ENCODE results near the gene CEP192. TPM values are rescaled to one million over a fixed set of nuclear protein-coding genes. Genes with fewer than 3 reads are reported as not detected.

The CEP192 gene
- total and polyA plus RNA-seq, 2 of the 13 experiments (the other 11 are each of a cell fraction or from before 2014, with no cell fraction given), result 15.3 to 24.7 TPM

DNA sequence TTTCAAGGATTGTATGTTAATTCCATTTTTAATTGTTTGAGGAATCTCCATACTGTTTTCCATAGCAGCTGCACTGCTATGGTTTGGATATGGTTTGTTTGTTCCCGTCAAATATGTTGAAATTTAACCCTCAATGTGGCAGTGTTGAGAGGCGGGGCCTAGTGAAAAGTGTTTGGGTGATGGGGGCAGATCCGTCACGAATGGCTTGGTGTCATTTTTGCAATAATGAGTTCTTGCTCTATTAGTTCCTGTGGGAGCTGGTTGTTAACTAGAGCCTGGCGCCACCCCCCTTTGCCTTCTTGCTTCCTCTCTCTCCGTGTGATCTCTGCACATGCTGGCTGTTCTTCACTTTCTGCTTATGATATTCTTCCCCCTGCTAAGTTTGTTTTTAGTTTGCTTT is 156.0 kb downstream of the CEP192 start:
- FAIRE-seq, result peak; percentile 57
- CTCF ChIA-PET (ENCODE audit: low intra/inter-chr PET ratio, low total read pairs), result no interaction called here
- WGBS (ENCODE audit: low lambda C conversion rate), result 8% methylated on average over 6 of the region's 6 CpGs
- TF ChIP-seq SOX13 (IDR thresholded peaks at IDR 0.05), result no peak
- TF ChIP-seq SOX13 (CRISPR knock-in tag; conservative IDR thresholded peaks at IDR 0.05 in 1 of 2, IDR thresholded peaks at IDR 0.05 in 1 of 2), result peak in 1 of 2 experiments; percentile 51; a peak in 2 of 4 replicates
- peak; percentile 63; the same call in 1 of the 2 replicates for TF ChIP-seq SIX1 (CRISPR knock-in tag; IDR thresholded peaks at IDR 0.05; ENCODE audit: borderline replicate concordance)
- TF ChIP-seq CEBPB (IDR thresholded peaks at IDR 0.05; ENCODE audit: borderline replicate concordance, low read depth, low read length), result peak; percentile 15; the same call in 1 of the 2 replicates
- peak; percentile 41; the same call in 1 of the 2 replicates for TF ChIP-seq ETV5 (CRISPR knock-in tag; IDR thresholded peaks at IDR 0.05; ENCODE audit: borderline replicate concordance)
- no peak for TF ChIP-seq ZNF83 (CRISPR knock-in tag; IDR thresholded peaks at IDR 0.05; ENCODE audit: borderline replicate concordance)
- TF ChIP-seq, protein P1, sequence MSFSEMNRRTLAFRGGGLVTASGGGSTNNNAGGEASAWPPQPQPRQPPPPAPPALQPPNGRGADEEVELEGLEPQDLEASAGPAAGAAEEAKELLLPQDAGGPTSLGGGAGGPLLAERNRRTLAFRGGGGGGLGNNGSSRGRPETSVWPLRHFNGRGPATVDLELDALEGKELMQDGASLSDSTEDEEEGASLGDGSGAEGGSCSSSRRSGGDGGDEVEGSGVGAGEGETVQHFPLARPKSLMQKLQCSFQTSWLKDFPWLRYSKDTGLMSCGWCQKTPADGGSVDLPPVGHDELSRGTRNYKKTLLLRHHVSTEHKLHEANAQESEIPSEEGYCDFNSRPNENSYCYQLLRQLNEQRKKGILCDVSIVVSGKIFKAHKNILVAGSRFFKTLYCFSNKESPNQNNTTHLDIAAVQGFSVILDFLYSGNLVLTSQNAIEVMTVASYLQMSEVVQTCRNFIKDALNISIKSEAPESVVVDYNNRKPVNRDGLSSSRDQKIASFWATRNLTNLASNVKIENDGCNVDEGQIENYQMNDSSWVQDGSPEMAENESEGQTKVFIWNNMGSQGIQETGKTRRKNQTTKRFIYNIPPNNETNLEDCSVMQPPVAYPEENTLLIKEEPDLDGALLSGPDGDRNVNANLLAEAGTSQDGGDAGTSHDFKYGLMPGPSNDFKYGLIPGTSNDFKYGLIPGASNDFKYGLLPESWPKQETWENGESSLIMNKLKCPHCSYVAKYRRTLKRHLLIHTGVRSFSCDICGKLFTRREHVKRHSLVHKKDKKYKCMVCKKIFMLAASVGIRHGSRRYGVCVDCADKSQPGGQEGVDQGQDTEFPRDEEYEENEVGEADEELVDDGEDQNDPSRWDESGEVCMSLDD (CRISPR knock-in tag; IDR thresholded peaks at IDR 0.05; ENCODE audit: borderline replicate concordance), result no peak
- peak; percentile 69 for TF ChIP-seq FOXA3 (CRISPR knock-in tag; IDR thresholded peaks at IDR 0.05)
- TF ChIP-seq, protein P2, sequence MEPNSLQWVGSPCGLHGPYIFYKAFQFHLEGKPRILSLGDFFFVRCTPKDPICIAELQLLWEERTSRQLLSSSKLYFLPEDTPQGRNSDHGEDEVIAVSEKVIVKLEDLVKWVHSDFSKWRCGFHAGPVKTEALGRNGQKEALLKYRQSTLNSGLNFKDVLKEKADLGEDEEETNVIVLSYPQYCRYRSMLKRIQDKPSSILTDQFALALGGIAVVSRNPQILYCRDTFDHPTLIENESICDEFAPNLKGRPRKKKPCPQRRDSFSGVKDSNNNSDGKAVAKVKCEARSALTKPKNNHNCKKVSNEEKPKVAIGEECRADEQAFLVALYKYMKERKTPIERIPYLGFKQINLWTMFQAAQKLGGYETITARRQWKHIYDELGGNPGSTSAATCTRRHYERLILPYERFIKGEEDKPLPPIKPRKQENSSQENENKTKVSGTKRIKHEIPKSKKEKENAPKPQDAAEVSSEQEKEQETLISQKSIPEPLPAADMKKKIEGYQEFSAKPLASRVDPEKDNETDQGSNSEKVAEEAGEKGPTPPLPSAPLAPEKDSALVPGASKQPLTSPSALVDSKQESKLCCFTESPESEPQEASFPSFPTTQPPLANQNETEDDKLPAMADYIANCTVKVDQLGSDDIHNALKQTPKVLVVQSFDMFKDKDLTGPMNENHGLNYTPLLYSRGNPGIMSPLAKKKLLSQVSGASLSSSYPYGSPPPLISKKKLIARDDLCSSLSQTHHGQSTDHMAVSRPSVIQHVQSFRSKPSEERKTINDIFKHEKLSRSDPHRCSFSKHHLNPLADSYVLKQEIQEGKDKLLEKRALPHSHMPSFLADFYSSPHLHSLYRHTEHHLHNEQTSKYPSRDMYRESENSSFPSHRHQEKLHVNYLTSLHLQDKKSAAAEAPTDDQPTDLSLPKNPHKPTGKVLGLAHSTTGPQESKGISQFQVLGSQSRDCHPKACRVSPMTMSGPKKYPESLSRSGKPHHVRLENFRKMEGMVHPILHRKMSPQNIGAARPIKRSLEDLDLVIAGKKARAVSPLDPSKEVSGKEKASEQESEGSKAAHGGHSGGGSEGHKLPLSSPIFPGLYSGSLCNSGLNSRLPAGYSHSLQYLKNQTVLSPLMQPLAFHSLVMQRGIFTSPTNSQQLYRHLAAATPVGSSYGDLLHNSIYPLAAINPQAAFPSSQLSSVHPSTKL (CRISPR knock-in tag; IDR thresholded peaks at IDR 0.05), result peak; percentile 58; the same call in 1 of the 2 replicates
- TF ChIP-seq, protein P3, sequence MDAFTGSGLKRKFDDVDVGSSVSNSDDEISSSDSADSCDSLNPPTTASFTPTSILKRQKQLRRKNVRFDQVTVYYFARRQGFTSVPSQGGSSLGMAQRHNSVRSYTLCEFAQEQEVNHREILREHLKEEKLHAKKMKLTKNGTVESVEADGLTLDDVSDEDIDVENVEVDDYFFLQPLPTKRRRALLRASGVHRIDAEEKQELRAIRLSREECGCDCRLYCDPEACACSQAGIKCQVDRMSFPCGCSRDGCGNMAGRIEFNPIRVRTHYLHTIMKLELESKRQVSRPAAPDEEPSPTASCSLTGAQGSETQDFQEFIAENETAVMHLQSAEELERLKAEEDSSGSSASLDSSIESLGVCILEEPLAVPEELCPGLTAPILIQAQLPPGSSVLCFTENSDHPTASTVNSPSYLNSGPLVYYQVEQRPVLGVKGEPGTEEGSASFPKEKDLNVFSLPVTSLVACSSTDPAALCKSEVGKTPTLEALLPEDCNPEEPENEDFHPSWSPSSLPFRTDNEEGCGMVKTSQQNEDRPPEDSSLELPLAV (CRISPR knock-in tag; conservative IDR thresholded peaks at IDR 0.05; ENCODE audit: low read depth), result no peak
- TF ChIP-seq CREM (IDR thresholded peaks at IDR 0.05), result no peak
- no peak for TF ChIP-seq CREM (CRISPR knock-in tag; IDR thresholded peaks at IDR 0.05)
- TF ChIP-seq SAP130 (CRISPR knock-in tag; IDR thresholded peaks at IDR 0.05; ENCODE audit: low read depth), result peak; percentile 34; the same call in 1 of the 2 replicates
- TF ChIP-seq TBX2 (CRISPR knock-in tag; IDR thresholded peaks at IDR 0.05; ENCODE audit: borderline replicate concordance), result peak; percentile 57; the same call in 1 of the 2 replicates
- peak; percentile 30 for TF ChIP-seq TEAD3 (CRISPR knock-in tag; optimal IDR thresholded peaks at IDR 0.05; ENCODE audit: borderline replicate concordance)
- peak; percentile 24; the same call in 1 of the 2 replicates for TF ChIP-seq SOX5 (CRISPR knock-in tag; IDR thresholded peaks at IDR 0.05; ENCODE audit: borderline replicate concordance)
- TF ChIP-seq FOXP1 (IDR thresholded peaks at IDR 0.05), result no peak
- peak; percentile 60; the same call in 1 of the 2 replicates for TF ChIP-seq FOXP1 (CRISPR knock-in tag; IDR thresholded peaks at IDR 0.05)
- TF ChIP-seq GATAD2A (CRISPR knock-in tag; IDR thresholded peaks at IDR 0.05), result peak; percentile 64

More for the DNA sequence above, 156.0 kb downstream of the CEP192 start:
- peaks cover 46% of the 10 kb centered on the region for H3K4me1 ChIP-seq (ENCODE audit: insufficient read depth, low read length)
- no peak overlapping the region for H3K27ac ChIP-seq (ENCODE audit: extremely low read length, insufficient read depth, low read length)
- in situ Hi-C loops (cut with HindIII; ENCODE audit: extremely low pct_ligation_motif_present, low pct_unique_long_range_greater_than_20kb), result no loop called here
- H3K9ac ChIP-seq (ENCODE audit: insufficient read depth, low read depth, low read length), result no peak overlapping the region
- peak overlapping the region in 1 of 3 experiments; percentile 7; a peak in 1 of 6 replicates for H3K4me3 ChIP-seq (replicated peaks in 1 of 3; ENCODE audit: insufficient read depth in 1 of 3, low read depth in 2 of 3, low read length in 3 of 3)
- peak overlapping the region; percentile 2 for H2AFZ ChIP-seq (ENCODE audit: low read length)
- peak overlapping the region; percentile 58 for H3K4me2 ChIP-seq (ENCODE audit: low read depth, low read length)
- POLR2A ChIA-PET, result interaction anchor here (1.5 kb wide), 1 partner anchor 28 kb away, joined by 4 read pairs; no protein-coding TSS in a partner anchor
- H4K20me1 ChIP-seq (ENCODE audit: insufficient read depth, low read length), result no peaks in the 10 kb centered on the region
- DNase-seq (ENCODE audit: low spot score) (peak; percentile 47), ATAC-seq (peak; percentile 59)
- intact Hi-C loops (cut with micrococcal nuclease; ENCODE audit: unreplicated experiment), result loop anchor here (1.0 kb wide), 1 partner anchor 9 kb away; no protein-coding TSS in a partner anchor
- BruUV-seq (replicated peaks), result no TSS peak
- peaks cover 9% of the 10 kb centered on the region; the same call in 1 of the 2 replicates for H3K9me3 ChIP-seq (ENCODE audit: low read length)
- no peaks in the 10 kb centered on the region for H3K36me3 ChIP-seq (replicated peaks in 1 of 2; ENCODE audit: control insufficient read depth in 1 of 2, insufficient read depth in 2 of 2, low read length in 2 of 2)
- no peaks in the 10 kb centered on the region for H3K79me2 ChIP-seq (ENCODE audit: insufficient read depth, low read length)
- no peaks in the 10 kb centered on the region for H3K27me3 ChIP-seq (ENCODE audit: control insufficient read depth in 1 of 2, insufficient read depth in 2 of 2, low read length in 2 of 2)

Data from HepG2 (cell line).